Liver (tissue), 9 donors: ENCODE data around the gene GMPR. TPM values are rescaled to one million over a fixed set of nuclear protein-coding genes. Genes with fewer than 3 reads are reported as not detected.

Source experiments
- DNase-seq: peaks from one replicate; pipeline ENCODE4 v3.0.0-alpha.2; 2017; ENCODE audit warnings: low spot score
- H3K27ac ChIP-seq, 2 donors: one replicate each; pipeline ENCODE4 v1.7.0; 2013; ENCODE audit warnings: inconsistent platforms in 2 of 2, low read length in 2 of 2, control low read depth in 1 of 2, low read depth in 1 of 2, mild to moderate bottlenecking in 1 of 2
- H3K27me3 ChIP-seq, 4 donors: one replicate each; pipeline versions ENCODE4 v1.6.1 to v1.7.0; 2013; ENCODE audit warnings: low read length in 3 of 4, inconsistent platforms in 1 of 4, mild to moderate bottlenecking in 1 of 4, moderate library complexity in 1 of 4; ENCODE audit not compliant: control insufficient read depth in 4 of 4, insufficient read depth in 4 of 4
- H3K36me3 ChIP-seq, 4 donors: one replicate each; pipeline versions ENCODE4 v1.6.1 to v1.7.0; 2013; ENCODE audit warnings: low read length in 3 of 4, mild to moderate bottlenecking in 3 of 4, low read depth in 1 of 4, moderate library complexity in 1 of 4; ENCODE audit not compliant: control insufficient read depth in 4 of 4, insufficient read depth in 3 of 4
- H3K4me1 ChIP-seq, 4 donors: one replicate each; pipeline versions ENCODE4 v1.6.1 to v1.7.0; 2013; ENCODE audit warnings: low read length in 3 of 4, mild to moderate bottlenecking in 3 of 4, moderate library complexity in 1 of 4; ENCODE audit not compliant: control insufficient read depth in 4 of 4, insufficient read depth in 4 of 4
- H3K4me3 ChIP-seq, 3 donors: one replicate each; pipeline versions ENCODE4 v1.6.1 to v1.7.0; 2013; ENCODE audit warnings: low read length in 3 of 3, control low read depth in 1 of 3, low read depth in 1 of 3, mild to moderate bottlenecking in 1 of 3
- H3K9ac ChIP-seq, 2 donors: one replicate each; pipeline ENCODE4 v1.7.0; 2013; ENCODE audit warnings: low read length in 2 of 2, mild to moderate bottlenecking in 2 of 2, moderate library complexity in 2 of 2, control low read depth in 1 of 2, low read depth in 1 of 2
- H3K9me3 ChIP-seq, 4 donors: one replicate each; pipeline versions ENCODE4 v1.6.1 to v1.7.0; 2013; ENCODE audit warnings: low read length in 3 of 4; ENCODE audit not compliant: control insufficient read depth in 4 of 4
- EGR1 ChIP-seq, 2 donors: IDR thresholded peaks; 2 replicates each; pipeline ENCODE4 v1.6.1; 2016 to 2018; ENCODE audit warnings: antibody characterized with exemption in 2 of 2, low read depth in 2 of 2
- FOXA1 ChIP-seq: IDR thresholded peaks from 2 replicates; pipeline ENCODE4 v1.6.1; 2016; ENCODE audit warnings: antibody characterized with exemption
- FOXA2 ChIP-seq: IDR thresholded peaks from 2 replicates; pipeline ENCODE4 v1.6.1; 2016; ENCODE audit warnings: antibody characterized with exemption
- GABPA ChIP-seq, 2 donors: IDR thresholded peaks in 1 of 2; conservative IDR thresholded peaks in 1 of 2; 2 replicates each; pipeline ENCODE4 v1.6.1; 2016; ENCODE audit warnings: antibody characterized with exemption in 2 of 2, mild to moderate bottlenecking in 1 of 2, moderate library complexity in 1 of 2
- HNF4A ChIP-seq, 2 donors: conservative IDR thresholded peaks; 2 replicates each; pipeline ENCODE4 v1.6.1; 2016; ENCODE audit warnings: antibody characterized with exemption in 2 of 2, mild to moderate bottlenecking in 2 of 2
- HNF4G ChIP-seq: IDR thresholded peaks from 2 replicates; pipeline ENCODE4 v1.6.1; 2016; ENCODE audit warnings: antibody characterized with exemption
- JUND ChIP-seq, 2 donors: IDR thresholded peaks; 2 replicates each; pipeline ENCODE4 v1.6.1; 2016; ENCODE audit warnings: antibody characterized with exemption in 2 of 2
- NR2F2 ChIP-seq: IDR thresholded peaks from 2 replicates; pipeline ENCODE4 v1.6.1; 2016; ENCODE audit warnings: antibody characterized with exemption
- RAD21 ChIP-seq, 2 donors: IDR thresholded peaks; 2 replicates each; pipeline ENCODE4 v1.6.1; 2016; ENCODE audit warnings: antibody characterized with exemption in 2 of 2, mild to moderate bottlenecking in 2 of 2
- RXRA ChIP-seq, 2 donors: IDR thresholded peaks; 2 replicates each; pipeline ENCODE4 v1.6.1; 2017 to 2018; ENCODE audit warnings: antibody characterized with exemption in 2 of 2, mild to moderate bottlenecking in 1 of 2
- SP1 ChIP-seq: IDR thresholded peaks from 2 replicates; pipeline ENCODE4 v1.6.1; 2018; ENCODE audit warnings: antibody characterized with exemption, mild to moderate bottlenecking
- TAF1 ChIP-seq: conservative IDR thresholded peaks from 2 replicates; pipeline ENCODE4 v1.6.1; 2016; ENCODE audit warnings: antibody characterized with exemption, mild to moderate bottlenecking
- YY1 ChIP-seq: IDR thresholded peaks from 2 replicates; pipeline ENCODE4 v1.6.1; 2016; ENCODE audit warnings: antibody characterized with exemption, mild to moderate bottlenecking
- WGBS: extraction: QIAGEN DNeasy Blood & Tissue Kit; methylation state at CpG from one replicate; pipeline ENCODE4 v1.1.7; 2013; 5-methylcytosine and 5-hydroxymethylcytosine counted together
- polyA plus RNA-seq, 2 donors: library from polyadenylated mRNA; stranded (reverse) in 1 of 2; unstranded in 1 of 2; fragments of 200-250 nt in 1 of 2; fragments of >200 nt in 1 of 2; fragmentation: Nextera tagmentation in 1 of 2; extraction: Ambion mirVana in 1 of 2; gene quantifications; one replicate each; pipeline versions ENCODE4 v1.2.1 to v1.2.3, GENCODE V29; 2013 to 2015
- total RNA-seq, 2 donors: library from RNA; depleted of rRNA; stranded (reverse); fragments of >200 nt; gene quantifications; one replicate each; pipeline ENCODE4 v1.2.3, GENCODE V29; 2014
- TF ChIP-seq, protein P1 (sequence below): fragments of 150-350 bp; IDR thresholded peaks from 2 replicates; pipeline ENCODE4 v1.5.1; 2017; ENCODE audit warnings: improper control_type of control experiment, low read depth, low read length; ENCODE audit not compliant: missing input control
- TF ChIP-seq, protein P2 (sequence below): IDR thresholded peaks from 2 replicates; pipeline ENCODE4 v1.6.1; 2016; ENCODE audit warnings: antibody characterized with exemption
- TF ChIP-seq, protein P3 (sequence below): IDR thresholded peaks from 2 replicates; pipeline ENCODE4 v1.6.1; 2016; ENCODE audit warnings: antibody characterized with exemption, mild to moderate bottlenecking
- TF ChIP-seq, protein P4 (sequence below): IDR thresholded peaks from 2 replicates; pipeline ENCODE4 v1.6.1; 2016; ENCODE audit warnings: antibody characterized with exemption
- TF ChIP-seq, protein P5 (sequence below): IDR thresholded peaks from 2 replicates; pipeline ENCODE4 v1.6.1; 2016; ENCODE audit warnings: antibody characterized with exemption
- donor health status: healthy.
- donor health status: healthy.
- donor health status: healthy.
- donor health status: healthy.
- donor health status: healthy.

Gene GMPR
- total and polyA plus RNA-seq, 4 donors = 2.1 to 50.2 (median 4.2) TPM

DNA sequence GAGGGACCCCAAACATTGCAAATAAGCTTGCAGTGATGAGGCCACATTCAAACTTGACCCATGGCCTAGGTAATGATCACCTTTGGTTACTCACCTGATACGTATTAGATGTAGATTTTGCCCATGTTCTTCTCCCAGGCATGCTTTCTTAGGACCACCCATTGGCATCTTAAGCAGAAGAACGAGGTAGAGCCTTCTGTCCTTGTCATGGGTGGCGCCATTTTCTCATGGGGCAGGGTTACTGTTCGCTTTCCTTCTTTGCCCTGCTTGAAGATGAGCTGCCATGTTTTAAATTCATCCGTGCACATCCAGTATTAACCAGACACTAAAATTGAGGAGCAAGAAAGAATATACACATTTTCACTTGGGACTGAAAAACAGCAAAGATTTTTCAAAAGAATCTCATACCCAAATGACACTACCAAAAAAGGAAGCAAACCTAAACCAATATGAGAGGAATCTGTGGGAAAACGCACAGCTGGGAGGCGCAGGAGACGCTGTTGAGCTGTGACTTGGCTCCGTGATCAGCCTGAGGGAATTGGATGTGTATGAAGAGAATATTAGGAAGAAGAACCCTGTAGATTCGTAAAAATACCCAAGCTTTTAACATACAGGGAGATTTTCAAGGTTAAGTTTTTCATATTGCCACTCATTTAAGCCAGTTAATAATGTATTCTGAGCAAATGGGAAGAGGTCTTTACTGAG, 36.6 kb downstream of the GMPR start:
- 87% methylated on average over 10 of the region's 10 CpGs for WGBS
- no peaks in the 10 kb centered on the region for H3K9me3 ChIP-seq

DNA sequence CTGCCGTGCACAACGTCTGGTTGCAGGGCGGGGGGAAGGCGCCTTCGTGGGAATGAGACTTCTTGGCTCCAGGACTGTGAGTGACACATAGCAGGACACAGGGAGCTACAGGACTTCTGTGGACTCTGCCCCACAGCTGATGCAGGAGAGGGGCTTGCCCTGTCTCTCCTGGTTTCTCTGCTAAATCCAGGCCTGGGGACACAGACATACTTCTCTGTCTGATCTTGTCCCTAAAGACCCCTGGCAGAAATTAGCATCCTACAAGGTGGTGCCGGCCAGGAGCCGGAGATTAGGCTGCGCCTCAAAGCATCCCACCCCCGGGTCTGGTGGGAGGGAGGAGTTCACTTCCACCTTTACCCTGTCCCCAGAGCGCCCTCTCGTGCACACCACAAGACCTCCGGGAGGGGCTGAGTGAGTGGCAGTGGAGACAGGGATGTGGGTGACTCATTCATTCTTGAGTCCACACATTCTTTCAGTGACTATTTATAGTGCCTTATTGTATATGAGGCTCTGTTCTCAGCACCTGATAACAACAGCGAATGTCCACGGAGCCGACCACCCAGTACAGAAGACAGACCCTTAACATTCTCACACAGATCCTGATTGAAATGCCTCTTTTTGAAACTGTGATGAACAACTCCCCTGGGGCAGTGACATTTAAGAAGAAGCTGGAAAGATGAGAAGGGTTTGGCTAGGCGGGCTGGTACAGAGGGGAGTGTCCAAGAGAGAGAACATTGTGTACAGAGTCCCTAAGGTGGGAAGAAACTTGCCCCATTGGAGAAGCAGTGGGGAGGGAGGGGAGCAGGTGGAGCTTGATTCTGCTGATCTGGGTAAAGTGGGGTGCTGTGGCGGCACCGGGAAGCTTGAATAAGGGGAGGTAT, 39.0 kb downstream of the GMPR start:
- Histone ChIP-seq H3K9ac (no peak overlapping the region), H3K36me3 (no peaks in the 10 kb centered on the region), H3K4me3 (no peak overlapping the region), H3K9me3 (no peaks in the 10 kb centered on the region), H3K27ac (no peak overlapping the region), H3K4me1 (no peaks in the 10 kb centered on the region), H3K27me3 (no peaks in the 10 kb centered on the region)
- peak; percentile 68 for DNase-seq
- 77% methylated on average over 18 of the region's 18 CpGs for WGBS
- TF ChIP-seq YY1 (no peak), HNF4G (no peak), EGR1 (IDR thresholded peaks at IDR 0.05; ENCODE audit: low read depth in 2 of 2) (no peak), RXRA (IDR thresholded peaks at IDR 0.05) (no peak), TAF1 (no peak), RAD21 (IDR thresholded peaks at IDR 0.05) (no peak), FOXA1 (no peak), GABPA (IDR thresholded peaks at IDR 0.05 in 1 of 2, conservative IDR thresholded peaks at IDR 0.05 in 1 of 2) (no peak), SP1 (no peak), HNF4A (conservative IDR thresholded peaks at IDR 0.05) (no peak), NR2F2 (no peak)
- TF ChIP-seq, protein P1, sequence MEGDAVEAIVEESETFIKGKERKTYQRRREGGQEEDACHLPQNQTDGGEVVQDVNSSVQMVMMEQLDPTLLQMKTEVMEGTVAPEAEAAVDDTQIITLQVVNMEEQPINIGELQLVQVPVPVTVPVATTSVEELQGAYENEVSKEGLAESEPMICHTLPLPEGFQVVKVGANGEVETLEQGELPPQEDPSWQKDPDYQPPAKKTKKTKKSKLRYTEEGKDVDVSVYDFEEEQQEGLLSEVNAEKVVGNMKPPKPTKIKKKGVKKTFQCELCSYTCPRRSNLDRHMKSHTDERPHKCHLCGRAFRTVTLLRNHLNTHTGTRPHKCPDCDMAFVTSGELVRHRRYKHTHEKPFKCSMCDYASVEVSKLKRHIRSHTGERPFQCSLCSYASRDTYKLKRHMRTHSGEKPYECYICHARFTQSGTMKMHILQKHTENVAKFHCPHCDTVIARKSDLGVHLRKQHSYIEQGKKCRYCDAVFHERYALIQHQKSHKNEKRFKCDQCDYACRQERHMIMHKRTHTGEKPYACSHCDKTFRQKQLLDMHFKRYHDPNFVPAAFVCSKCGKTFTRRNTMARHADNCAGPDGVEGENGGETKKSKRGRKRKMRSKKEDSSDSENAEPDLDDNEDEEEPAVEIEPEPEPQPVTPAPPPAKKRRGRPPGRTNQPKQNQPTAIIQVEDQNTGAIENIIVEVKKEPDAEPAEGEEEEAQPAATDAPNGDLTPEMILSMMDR = no peak
- TF ChIP-seq, protein P2, sequence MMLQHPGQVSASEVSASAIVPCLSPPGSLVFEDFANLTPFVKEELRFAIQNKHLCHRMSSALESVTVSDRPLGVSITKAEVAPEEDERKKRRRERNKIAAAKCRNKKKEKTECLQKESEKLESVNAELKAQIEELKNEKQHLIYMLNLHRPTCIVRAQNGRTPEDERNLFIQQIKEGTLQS = no peak
- TF ChIP-seq, protein P3, sequence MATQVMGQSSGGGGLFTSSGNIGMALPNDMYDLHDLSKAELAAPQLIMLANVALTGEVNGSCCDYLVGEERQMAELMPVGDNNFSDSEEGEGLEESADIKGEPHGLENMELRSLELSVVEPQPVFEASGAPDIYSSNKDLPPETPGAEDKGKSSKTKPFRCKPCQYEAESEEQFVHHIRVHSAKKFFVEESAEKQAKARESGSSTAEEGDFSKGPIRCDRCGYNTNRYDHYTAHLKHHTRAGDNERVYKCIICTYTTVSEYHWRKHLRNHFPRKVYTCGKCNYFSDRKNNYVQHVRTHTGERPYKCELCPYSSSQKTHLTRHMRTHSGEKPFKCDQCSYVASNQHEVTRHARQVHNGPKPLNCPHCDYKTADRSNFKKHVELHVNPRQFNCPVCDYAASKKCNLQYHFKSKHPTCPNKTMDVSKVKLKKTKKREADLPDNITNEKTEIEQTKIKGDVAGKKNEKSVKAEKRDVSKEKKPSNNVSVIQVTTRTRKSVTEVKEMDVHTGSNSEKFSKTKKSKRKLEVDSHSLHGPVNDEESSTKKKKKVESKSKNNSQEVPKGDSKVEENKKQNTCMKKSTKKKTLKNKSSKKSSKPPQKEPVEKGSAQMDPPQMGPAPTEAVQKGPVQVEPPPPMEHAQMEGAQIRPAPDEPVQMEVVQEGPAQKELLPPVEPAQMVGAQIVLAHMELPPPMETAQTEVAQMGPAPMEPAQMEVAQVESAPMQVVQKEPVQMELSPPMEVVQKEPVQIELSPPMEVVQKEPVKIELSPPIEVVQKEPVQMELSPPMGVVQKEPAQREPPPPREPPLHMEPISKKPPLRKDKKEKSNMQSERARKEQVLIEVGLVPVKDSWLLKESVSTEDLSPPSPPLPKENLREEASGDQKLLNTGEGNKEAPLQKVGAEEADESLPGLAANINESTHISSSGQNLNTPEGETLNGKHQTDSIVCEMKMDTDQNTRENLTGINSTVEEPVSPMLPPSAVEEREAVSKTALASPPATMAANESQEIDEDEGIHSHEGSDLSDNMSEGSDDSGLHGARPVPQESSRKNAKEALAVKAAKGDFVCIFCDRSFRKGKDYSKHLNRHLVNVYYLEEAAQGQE = no peak
- TF ChIP-seq, protein P4, sequence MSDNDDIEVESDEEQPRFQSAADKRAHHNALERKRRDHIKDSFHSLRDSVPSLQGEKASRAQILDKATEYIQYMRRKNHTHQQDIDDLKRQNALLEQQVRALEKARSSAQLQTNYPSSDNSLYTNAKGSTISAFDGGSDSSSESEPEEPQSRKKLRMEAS = no peak
- TF ChIP-seq, protein P5, sequence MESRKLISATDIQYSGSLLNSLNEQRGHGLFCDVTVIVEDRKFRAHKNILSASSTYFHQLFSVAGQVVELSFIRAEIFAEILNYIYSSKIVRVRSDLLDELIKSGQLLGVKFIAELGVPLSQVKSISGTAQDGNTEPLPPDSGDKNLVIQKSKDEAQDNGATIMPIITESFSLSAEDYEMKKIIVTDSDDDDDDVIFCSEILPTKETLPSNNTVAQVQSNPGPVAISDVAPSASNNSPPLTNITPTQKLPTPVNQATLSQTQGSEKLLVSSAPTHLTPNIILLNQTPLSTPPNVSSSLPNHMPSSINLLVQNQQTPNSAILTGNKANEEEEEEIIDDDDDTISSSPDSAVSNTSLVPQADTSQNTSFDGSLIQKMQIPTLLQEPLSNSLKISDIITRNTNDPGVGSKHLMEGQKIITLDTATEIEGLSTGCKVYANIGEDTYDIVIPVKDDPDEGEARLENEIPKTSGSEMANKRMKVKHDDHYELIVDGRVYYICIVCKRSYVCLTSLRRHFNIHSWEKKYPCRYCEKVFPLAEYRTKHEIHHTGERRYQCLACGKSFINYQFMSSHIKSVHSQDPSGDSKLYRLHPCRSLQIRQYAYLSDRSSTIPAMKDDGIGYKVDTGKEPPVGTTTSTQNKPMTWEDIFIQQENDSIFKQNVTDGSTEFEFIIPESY = no peak

More for the DNA sequence above, 36.6 kb downstream of the GMPR start:
- Histone ChIP-seq H3K27ac (no peak overlapping the region), H3K4me1 (no peaks in the 10 kb centered on the region), H3K9ac (no peak overlapping the region), H3K36me3 (no peaks in the 10 kb centered on the region), H3K4me3 (no peak overlapping the region), H3K27me3 (no peaks in the 10 kb centered on the region)
- no peak for DNase-seq
- no peak for TF ChIP-seq GABPA (IDR thresholded peaks at IDR 0.05 in 1 of 2, conservative IDR thresholded peaks at IDR 0.05 in 1 of 2)
- no peak for TF ChIP-seq HNF4G
- TF ChIP-seq, protein P2 = no peak
- no peak for TF ChIP-seq FOXA2
- no peak for TF ChIP-seq NR2F2
- no peak for TF ChIP-seq JUND (IDR thresholded peaks at IDR 0.05)
- TF ChIP-seq, protein P5 = no peak
- TF ChIP-seq TAF1 = no peak
- no peak for TF ChIP-seq YY1
- no peak for TF ChIP-seq HNF4A (conservative IDR thresholded peaks at IDR 0.05)
